Measurements from ENCODE around the gene SLC40A1. TPM values are rescaled to one million over a fixed set of nuclear protein-coding genes. Genes with fewer than 3 reads are reported as not detected.

The SLC40A1 gene
- polyA plus RNA-seq, 1 experiment, result 0.47 TPM

DNA sequence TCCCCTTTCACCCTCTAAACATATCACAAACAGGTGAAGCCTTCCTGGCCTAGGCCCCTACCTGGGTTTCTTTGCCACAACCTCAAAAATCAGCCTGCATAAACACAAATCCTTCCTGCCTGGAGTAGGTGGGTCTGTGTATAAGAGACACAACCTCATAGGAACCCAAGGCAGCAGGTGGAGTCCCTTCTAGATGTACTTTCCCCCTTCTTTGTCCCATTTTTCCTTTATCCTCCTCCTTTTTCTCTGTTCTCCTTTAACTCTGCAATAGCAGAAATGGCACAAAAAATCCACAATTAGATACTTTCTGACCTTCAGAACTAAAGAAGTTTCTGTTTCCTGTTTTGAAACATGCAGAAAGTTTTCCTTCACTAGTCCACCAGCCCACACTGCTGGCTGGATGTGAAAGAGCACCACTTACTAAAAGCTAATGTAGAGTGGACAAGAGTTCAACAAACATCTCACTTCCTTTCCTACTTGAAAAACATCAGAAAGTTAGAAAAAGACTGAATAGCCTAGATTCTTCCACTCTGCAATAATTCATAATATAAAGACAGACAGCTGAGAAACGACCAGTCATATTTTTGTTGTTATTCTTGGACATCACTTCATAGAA lies 11.2 kb downstream of the SLC40A1 start:
- no peak for DNase-seq (ENCODE audit: low read depth)
- ChIA-PET CTCF (interaction anchor here (2.3 kb wide), 1 partner anchor 10 kb away, joined by 10 read pairs; the partner anchor contains the start of gene SLC40A1), POLR2A (no interaction called here)
- H3K27me3 ChIP-seq (ENCODE audit: control insufficient read depth, insufficient read depth, low read length), result peaks cover 2% of the 10 kb centered on the region; the same call in 1 of the 2 replicates
- H3K4me3 ChIP-seq (ENCODE audit: low read depth, low read length), result no peak overlapping the region
- 0 out of 2 replicates have a peak, but pooled peaks have one; percentile 13 for TF ChIP-seq CTCF (IDR thresholded peaks at IDR 0.05; ENCODE audit: insufficient read depth, low read depth, low read length)
- no peaks in the 10 kb centered on the region for H3K36me3 ChIP-seq (ENCODE audit: control insufficient read depth, insufficient read depth, low read length)

DNA sequence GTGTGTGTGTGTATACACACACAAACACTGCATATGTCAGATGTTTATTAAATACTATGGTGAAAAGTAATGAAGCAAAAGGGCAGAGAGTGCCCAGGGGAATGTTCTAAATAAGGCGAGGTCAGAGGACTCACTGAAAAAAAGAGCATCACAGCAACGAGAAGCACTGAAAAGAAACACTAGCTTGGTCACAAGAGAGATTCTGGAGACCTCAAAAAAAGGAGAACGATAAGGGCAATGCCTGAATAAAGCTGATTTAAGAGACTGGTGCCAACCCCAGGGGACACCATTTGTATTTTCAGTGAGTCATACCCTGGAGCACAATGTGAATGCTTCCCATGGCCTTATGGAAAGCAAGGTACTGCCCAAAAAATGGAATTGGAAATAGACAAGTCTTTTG lies 14.5 kb downstream of the SLC40A1 start:
- CTCF ChIA-PET, result interaction anchor here (0.9 to 1.2 kb wide), 2 partner anchors 10 to 17 kb away, joined by 3 to 6 read pairs; no protein-coding TSS in a partner anchor

DNA sequence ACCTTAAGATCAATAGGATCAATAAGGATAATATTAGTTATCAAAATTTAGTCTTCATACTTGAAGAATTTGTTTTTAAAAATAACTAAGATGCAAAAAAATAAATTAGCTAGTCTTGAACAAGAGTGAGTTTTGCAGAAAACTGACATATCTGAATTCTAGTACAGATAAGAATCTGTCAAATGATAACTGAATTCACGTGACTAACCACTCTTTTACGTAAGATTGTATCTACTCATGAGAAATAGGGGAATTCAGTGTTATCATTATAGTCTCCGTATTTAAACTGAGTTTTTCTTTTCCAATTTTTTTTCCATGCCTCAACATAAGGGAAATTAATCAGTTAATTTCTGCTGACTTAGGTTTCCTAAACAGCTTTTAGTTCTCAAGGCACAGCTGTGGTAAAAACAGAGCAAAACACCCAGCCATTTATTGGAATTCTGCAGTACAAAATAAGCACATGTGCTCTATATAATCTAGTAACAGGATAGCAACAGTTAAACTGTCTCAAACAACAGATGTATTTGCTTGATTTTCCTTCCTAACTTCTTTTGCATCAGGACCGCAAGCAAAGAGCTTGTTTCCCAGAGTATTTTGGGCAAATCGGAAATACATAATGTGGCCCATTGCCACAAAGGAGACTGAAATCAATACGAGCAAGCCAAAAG lies 19.1 kb downstream of the SLC40A1 start:
- CTCF ChIA-PET, result interaction anchor here (0.6 to 0.9 kb wide), 2 partner anchors 12 to 25 kb away, joined by 3 to 4 read pairs; no protein-coding TSS in a partner anchor

More for the DNA sequence above, 14.5 kb downstream of the SLC40A1 start:
- DNase-seq (ENCODE audit: low read depth), result no peak
- Histone ChIP-seq H3K36me3 (ENCODE audit: control insufficient read depth, insufficient read depth, low read length) (no peaks in the 10 kb centered on the region), H3K4me3 (ENCODE audit: low read depth, low read length) (no peak overlapping the region), H3K27me3 (ENCODE audit: control insufficient read depth, insufficient read depth, low read length) (no peaks in the 10 kb centered on the region)
- TF ChIP-seq CTCF (IDR thresholded peaks at IDR 0.05; ENCODE audit: insufficient read depth, low read depth, low read length), result no peak
- POLR2A ChIA-PET, result no interaction called here

DNA sequence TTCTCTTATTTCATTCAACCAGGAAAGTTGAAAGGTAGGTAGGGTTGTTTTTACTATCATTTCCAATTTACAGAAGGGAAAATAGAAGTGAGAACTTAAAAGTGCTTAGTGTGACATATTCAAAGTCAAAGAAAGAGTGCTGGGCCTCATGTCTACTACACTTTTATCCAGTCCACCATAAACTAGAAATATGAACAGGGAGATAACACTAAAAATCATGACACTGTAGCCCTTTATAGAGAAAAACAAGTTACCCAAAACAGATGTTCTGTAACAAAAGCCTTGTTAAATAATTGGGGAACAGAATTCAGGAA lies 20.4 kb downstream of the SLC40A1 start:
- DNase-seq (ENCODE audit: low read depth), result no peak
- Histone ChIP-seq H3K27me3 (ENCODE audit: control insufficient read depth, insufficient read depth, low read length) (no peaks in the 10 kb centered on the region), H3K36me3 (ENCODE audit: control insufficient read depth, insufficient read depth, low read length) (no peaks in the 10 kb centered on the region), H3K4me3 (ENCODE audit: low read depth, low read length) (no peak overlapping the region)
- no peak for TF ChIP-seq CTCF (IDR thresholded peaks at IDR 0.05; ENCODE audit: insufficient read depth, low read depth, low read length)
- POLR2A ChIA-PET, result no interaction called here
- CTCF ChIA-PET, result no interaction called here

More for the DNA sequence above, 19.1 kb downstream of the SLC40A1 start:
- POLR2A ChIA-PET, result no interaction called here
- DNase-seq (ENCODE audit: low read depth), result no peak
- H3K36me3 ChIP-seq (ENCODE audit: control insufficient read depth, insufficient read depth, low read length), result no peaks in the 10 kb centered on the region
- no peak overlapping the region for H3K4me3 ChIP-seq (ENCODE audit: low read depth, low read length)
- TF ChIP-seq CTCF (IDR thresholded peaks at IDR 0.05; ENCODE audit: insufficient read depth, low read depth, low read length), result no peak
- no peaks in the 10 kb centered on the region for H3K27me3 ChIP-seq (ENCODE audit: control insufficient read depth, insufficient read depth, low read length)

DNA sequence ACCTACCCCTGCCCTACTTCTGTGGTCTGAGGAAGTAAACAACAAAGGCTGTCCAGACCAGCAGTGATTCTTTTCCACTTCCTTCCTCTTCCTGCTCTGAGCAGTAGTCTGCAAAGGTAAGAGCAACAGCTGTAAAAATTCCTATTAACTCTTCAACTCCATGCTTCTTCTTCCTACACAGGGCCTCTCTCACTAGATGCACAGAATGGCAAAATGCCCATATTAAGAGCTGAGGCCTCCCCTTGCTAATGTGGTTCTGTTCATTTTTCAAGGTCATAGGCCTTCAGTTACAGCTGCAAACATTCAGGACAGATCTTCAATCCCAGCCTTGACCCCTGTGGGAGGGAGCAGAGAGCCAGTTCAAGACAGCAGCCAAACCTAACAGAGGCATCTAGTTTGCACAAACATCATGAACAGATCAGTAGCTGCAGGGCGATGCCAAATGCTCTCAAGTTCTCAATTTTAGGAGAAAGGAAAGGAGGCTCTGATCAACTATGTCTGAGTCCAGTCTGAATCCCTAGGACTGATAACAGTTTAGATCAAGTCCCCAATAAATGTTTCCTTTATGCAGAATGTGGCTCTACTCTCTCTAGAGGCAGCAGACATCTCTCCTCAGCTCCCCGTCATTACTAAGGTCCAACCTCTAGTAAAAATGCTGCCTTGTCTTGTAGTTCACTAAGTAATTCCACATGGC lies 20.9 kb downstream of the SLC40A1 start:
- POLR2A ChIA-PET, result no interaction called here
- no peak overlapping the region for H3K4me3 ChIP-seq (ENCODE audit: low read depth, low read length)
- TF ChIP-seq CTCF (IDR thresholded peaks at IDR 0.05; ENCODE audit: insufficient read depth, low read depth, low read length), result no peak
- H3K27me3 ChIP-seq (ENCODE audit: control insufficient read depth, insufficient read depth, low read length), result no peaks in the 10 kb centered on the region
- CTCF ChIA-PET, result interaction anchor here (1.1 kb wide), 1 partner anchor 92 kb away, joined by 3 read pairs; no protein-coding TSS in a partner anchor
- no peak for DNase-seq (ENCODE audit: low read depth)
- no peaks in the 10 kb centered on the region for H3K36me3 ChIP-seq (ENCODE audit: control insufficient read depth, insufficient read depth, low read length)
